HG03432 (cell line): Measurements from ENCODE around the gene TMEM74B.

Source experiments
- ATAC-seq: cut with Tn5 transposase; IDR thresholded peaks from one replicate; pipeline ENCODE4 v1.9.1; 2021; ENCODE audit warnings: mild to moderate bottlenecking, moderate library complexity; ENCODE audit not compliant: unreplicated experiment

The TMEM74B gene

GRCh38 chr20:1183153-1183552 lies 1.6 kb downstream of the TMEM74B start:
- ATAC-seq = no peak

GRCh38 chr20:1182106-1182505 lies 2.7 kb downstream of the TMEM74B start:
- ATAC-seq = no peak

- no peak for ATAC-seq
Observed at GRCh38 chr20:1180949-1181348, 3.8 kb downstream of the TMEM74B start.

- no peak for ATAC-seq
Observed at GRCh38 chr20:1178623-1179022, 6.2 kb downstream of the TMEM74B start.

- no peak for ATAC-seq
Observed at GRCh38 chr20:1178103-1178502, 6.7 kb downstream of the TMEM74B start.

- ATAC-seq = no peak
Observed at GRCh38 chr20:1177680-1178079, 7.1 kb downstream of the TMEM74B start.

- no peak for ATAC-seq
Observed at GRCh38 chr20:1174787-1175186, 10.0 kb downstream of the TMEM74B start.

GRCh38 chr20:1173698-1174097 lies 11.1 kb downstream of the TMEM74B start:
- no peak for ATAC-seq

- no peak for ATAC-seq
Observed at GRCh38 chr20:1171461-1172093, 13.2 kb downstream of the TMEM74B start.

- ATAC-seq = no peak
Observed at GRCh38 chr20:1169224-1169623, 15.6 kb downstream of the TMEM74B start.

- no peak for ATAC-seq
Observed at GRCh38 chr20:1166948-1167720, 17.6 kb downstream of the TMEM74B start.

- ATAC-seq = no peak
Observed at GRCh38 chr20:1165941-1166340, 18.8 kb downstream of the TMEM74B start.

- no peak for ATAC-seq
Observed at GRCh38 chr20:1165521-1165920, 19.3 kb downstream of the TMEM74B start.

- ATAC-seq = no peak
Observed at GRCh38 chr20:1164871-1165270, 19.9 kb downstream of the TMEM74B start.

- ATAC-seq = no peak
Observed at GRCh38 chr20:1163653-1164052, 21.1 kb downstream of the TMEM74B start.

GRCh38 chr20:1163105-1163504 lies 21.7 kb downstream of the TMEM74B start:
- no peak for ATAC-seq

GRCh38 chr20:1160991-1161390 lies 23.8 kb downstream of the TMEM74B start:
- no peak for ATAC-seq

- ATAC-seq = no peak
Observed at GRCh38 chr20:1160496-1160895, 24.3 kb downstream of the TMEM74B start.

- no peak for ATAC-seq
Observed at GRCh38 chr20:1155342-1155741, 29.4 kb downstream of the TMEM74B start.

GRCh38 chr20:1154691-1155090 lies 30.1 kb downstream of the TMEM74B start:
- no peak for ATAC-seq

- ATAC-seq = no peak
Observed at GRCh38 chr20:1154226-1154625, 30.6 kb downstream of the TMEM74B start.

GRCh38 chr20:1150968-1151367 lies 33.8 kb downstream of the TMEM74B start:
- ATAC-seq = no peak

- no peak for ATAC-seq
Observed at GRCh38 chr20:1150218-1150617, 34.6 kb downstream of the TMEM74B start.
